K562 (cell line): ENCODE data around the gene CHAC1. TPM values are rescaled to one million over a fixed set of nuclear protein-coding genes. Genes with fewer than 3 reads are reported as not detected.

ENCODE experiments used
- CBX2 ChIP-seq: fragments of 200-600 bp; sonication (generic); IDR thresholded peaks from one replicate; pipeline ENCODE4 v1.6.1; 2012; ENCODE audit warnings: mild to moderate bottlenecking, low read length, inconsistent platforms; ENCODE audit not compliant: insufficient read depth, poor library complexity, severe bottlenecking
- DIDO1 ChIP-seq: fragments of 450-650 bp; IDR thresholded peaks from 2 replicates; pipeline ENCODE4 v1.6.1; 2016; ENCODE audit warnings: low read depth, missing biosample characterization, missing genetic modification characterization
- ELF1 ChIP-seq: fragments of 200-800 bp; sonication (Bioruptor generic); IDR thresholded peaks from 2 replicates; pipeline ENCODE4 v1.6.1; 2016; ENCODE audit warnings: missing genetic modification characterization, missing compliant biosample characterization
- EWSR1 ChIP-seq: fragments of 450-650 bp; IDR thresholded peaks from 2 replicates; pipeline ENCODE4 v1.6.1; 2018; ENCODE audit warnings: borderline replicate concordance, mild to moderate bottlenecking, low read depth, moderate library complexity; ENCODE audit not compliant: partially characterized antibody
- FOXA1 ChIP-seq: fragments of 450-650 bp; IDR thresholded peaks from 2 replicates; pipeline ENCODE4 v1.6.1; 2016; ENCODE audit warnings: mild to moderate bottlenecking, borderline replicate concordance
- HOXB6 ChIP-seq: fragments of 250-450 bp; sonication (Bioruptor Pico); IDR thresholded peaks from 2 replicates; pipeline ENCODE4 v1.5.1; 2022; ENCODE audit warnings: mild to moderate bottlenecking, borderline replicate concordance
- NCOA1 ChIP-seq: fragments of 450-650 bp; IDR thresholded peaks from 2 replicates; pipeline ENCODE4 v1.6.1; 2016; ENCODE audit warnings: low read depth
- RBFOX2 ChIP-seq: fragments of 200-400 bp; formaldehyde crosslinking; IDR thresholded peaks from 2 replicates; pipeline ENCODE4 v1.6.1; 2017; ENCODE audit warnings: low read depth, mild to moderate bottlenecking, low read length, moderate library complexity
- TBL1XR1 ChIP-seq, 2 experiments: IDR thresholded peaks; 2 replicates each; pipeline ENCODE4 v1.6.1; 2012; ENCODE audit warnings: improper control_type of control experiment in 2 of 2, low read length in 2 of 2, mild to moderate bottlenecking in 1 of 2
- THRB ChIP-seq: fragments of 450-650 bp; formaldehyde crosslinking; conservative IDR thresholded peaks from 2 replicates; pipeline ENCODE4 v1.4.0; 2022; ENCODE audit warnings: mild to moderate bottlenecking, missing genetic modification characterization
- XRCC5 ChIP-seq: fragments of 200-400 bp; formaldehyde crosslinking; IDR thresholded peaks from 2 replicates; pipeline ENCODE4 v1.6.1; 2017; ENCODE audit warnings: low read depth, mild to moderate bottlenecking, low read length
- ZNF184 ChIP-seq: sonication (generic); formaldehyde crosslinking; IDR thresholded peaks from 2 replicates; pipeline ENCODE4 v1.5.0; 2020; ENCODE audit warnings: missing genetic modification reagents
- ZNF592 ChIP-seq: fragments of 450-650 bp; IDR thresholded peaks from 2 replicates; pipeline ENCODE4 v1.6.1; 2017; ENCODE audit warnings: antibody characterized with exemption, mild to moderate bottlenecking
- ZNF76 ChIP-seq: fragments of 250-450 bp; sonication (Bioruptor Pico); IDR thresholded peaks from 2 replicates; pipeline ENCODE4 v1.4.0; 2020; ENCODE audit warnings: mild to moderate bottlenecking, moderate library complexity, borderline replicate concordance
- ZNF780A ChIP-seq: fragments of 250-450 bp; sonication (Bioruptor Pico); IDR thresholded peaks from 2 replicates; pipeline ENCODE4 v1.5.0; 2021; ENCODE audit warnings: mild to moderate bottlenecking
- polyA plus RNA-seq, 8 experiments: library from polyadenylated mRNA; depleted of rRNA in 4 of 8; stranded (reverse) in 5 of 8; unstranded in 3 of 8; fragments of >200 nt; fragmentation: Nextera tagmentation in 2 of 8; fragmentation: Illumina TruSeq in 1 of 8; extraction: Ambion mirVana in 2 of 8; extraction: Trizol in 1 of 8; gene quantifications; 2 replicates each; pipeline versions ENCODE4 v1.2.1 to v1.2.3, GENCODE V29; 2011 to 2014; ENCODE audit warnings: inconsistent platforms in 1 of 8, missing spikeins in 1 of 8
- total RNA-seq, 7 experiments: library from RNA; depleted of rRNA in 6 of 7; stranded (reverse); fragments of >200 nt in 6 of 7; fragmentation: Illumina TruSeq in 2 of 7; extraction: Trizol in 2 of 7; gene quantifications; 2 replicates each; pipeline versions ENCODE4 v1.2.1 to v1.2.3, GENCODE V29; 2011 to 2021; ENCODE audit warnings: low replicate concordance in 1 of 7
- TF ChIP-seq, protein P1 (sequence below), 2 experiments: fragments of 450-650 bp; conservative IDR thresholded peaks; 2 replicates each; pipeline ENCODE4 v1.6.1; 2017; ENCODE audit warnings: mild to moderate bottlenecking in 2 of 2, moderate library complexity in 2 of 2
- TF ChIP-seq, protein P2 (sequence below): sonication (generic); formaldehyde crosslinking; IDR thresholded peaks from 2 replicates; pipeline ENCODE4 v1.9.0; 2022; ENCODE audit warnings: mild to moderate bottlenecking, missing genetic modification reagents
- TF ChIP-seq, protein P3 (sequence below), 2 experiments: IDR thresholded peaks; 2 replicates each; pipeline ENCODE4 v1.6.1; 2011; ENCODE audit warnings: borderline replicate concordance in 1 of 2, control low read depth in 1 of 2, low read depth in 1 of 2, low read length in 1 of 2, mild to moderate bottlenecking in 1 of 2, mixed read lengths in 1 of 2, moderate library complexity in 1 of 2; ENCODE audit not compliant: insufficient read depth in 1 of 2, insufficient read length in 1 of 2, poor library complexity in 1 of 2, severe bottlenecking in 1 of 2; ENCODE audit errors: extremely low read depth in 1 of 2

The CHAC1 gene
- total and polyA plus RNA-seq, 9 of the 15 experiments (the other 6 are each of a cell fraction or from before 2014, with no cell fraction given): 0.47 to 39.0 (median 7.5) TPM

DNA sequence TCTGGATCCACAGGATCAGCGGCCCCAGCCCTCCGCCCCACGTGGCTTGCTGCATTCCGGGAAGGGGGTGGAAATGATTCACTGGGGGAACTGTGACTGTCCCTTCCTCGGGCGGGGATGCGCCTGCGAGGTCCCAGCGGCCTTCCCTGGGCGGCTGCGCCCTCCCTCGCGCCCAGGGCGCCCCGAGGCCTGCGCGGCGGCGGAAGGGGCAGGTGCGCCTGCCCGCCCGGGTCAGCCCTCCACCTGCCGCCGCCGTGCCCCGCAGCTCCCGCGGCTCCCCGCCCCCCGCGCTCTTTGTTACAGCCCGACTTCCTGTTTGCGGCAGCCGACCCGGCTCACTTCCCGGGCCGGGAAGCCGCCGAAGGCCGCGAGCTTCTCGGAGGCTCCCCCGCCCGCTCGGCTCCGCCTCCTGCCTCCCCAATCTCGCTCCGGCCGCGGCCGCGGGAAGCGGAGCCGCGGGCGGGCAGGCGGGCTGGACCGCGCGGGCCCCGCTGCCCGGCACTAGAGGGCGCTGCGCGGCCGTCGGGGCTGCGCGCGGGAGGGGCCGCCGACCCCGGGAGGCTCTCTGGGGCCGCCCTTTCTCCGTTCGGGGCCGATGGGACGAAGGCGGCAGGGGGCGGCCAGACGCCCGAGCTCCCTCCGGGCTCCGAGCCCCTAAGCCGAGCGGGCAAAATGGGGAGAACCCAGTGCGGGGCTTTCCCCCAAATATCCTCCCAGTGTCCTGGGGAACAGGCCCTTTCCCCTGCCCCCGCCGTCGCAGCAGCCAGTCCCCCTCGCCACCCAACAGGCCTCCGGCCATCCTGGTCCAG lies 11.5 kb upstream of the CHAC1 start (continued):
- TF ChIP-seq THRB (no peak), ZNF184 (CRISPR knock-in tag) (no peak), RBFOX2 (peak; percentile 84), XRCC5 (0 out of 2 replicates have a peak, but pooled peaks have one; percentile 20), DIDO1 (tag) (no peak), CBX2 (no peak), ZNF780A (CRISPR knock-in tag) (no peak), TBL1XR1 (IDR thresholded peaks at IDR 0.05; ENCODE audit: low read length in 2 of 2) (peak in 1 of 2 experiments; percentile 26; a peak in 1 of 4 replicates), EWSR1 (no peak), ZNF76 (no peak), ELF1 (tag) (peak; percentile 89), FOXA1 (no peak), NCOA1 (no peak), ZNF592 (peak; percentile 48; the same call in 1 of the 2 replicates), HOXB6 (CRISPR knock-in tag) (no peak)
- TF ChIP-seq, protein P1, sequence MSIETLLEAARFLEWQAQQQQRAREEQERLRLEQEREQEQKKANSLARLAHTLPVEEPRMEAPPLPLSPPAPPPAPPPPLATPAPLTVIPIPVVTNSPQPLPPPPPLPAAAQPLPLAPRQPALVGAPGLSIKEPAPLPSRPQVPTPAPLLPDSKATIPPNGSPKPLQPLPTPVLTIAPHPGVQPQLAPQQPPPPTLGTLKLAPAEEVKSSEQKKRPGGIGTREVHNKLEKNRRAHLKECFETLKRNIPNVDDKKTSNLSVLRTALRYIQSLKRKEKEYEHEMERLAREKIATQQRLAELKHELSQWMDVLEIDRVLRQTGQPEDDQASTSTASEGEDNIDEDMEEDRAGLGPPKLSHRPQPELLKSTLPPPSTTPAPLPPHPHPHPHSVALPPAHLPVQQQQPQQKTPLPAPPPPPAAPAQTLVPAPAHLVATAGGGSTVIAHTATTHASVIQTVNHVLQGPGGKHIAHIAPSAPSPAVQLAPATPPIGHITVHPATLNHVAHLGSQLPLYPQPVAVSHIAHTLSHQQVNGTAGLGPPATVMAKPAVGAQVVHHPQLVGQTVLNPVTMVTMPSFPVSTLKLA (conservative IDR thresholded peaks at IDR 0.05): peak in 1 of 2 experiments; percentile 62; a peak in 1 of 4 replicates
- TF ChIP-seq, protein P2, sequence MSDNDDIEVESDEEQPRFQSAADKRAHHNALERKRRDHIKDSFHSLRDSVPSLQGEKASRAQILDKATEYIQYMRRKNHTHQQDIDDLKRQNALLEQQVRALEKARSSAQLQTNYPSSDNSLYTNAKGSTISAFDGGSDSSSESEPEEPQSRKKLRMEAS (CRISPR knock-in tag): peak; percentile 70
- TF ChIP-seq, protein P3, sequence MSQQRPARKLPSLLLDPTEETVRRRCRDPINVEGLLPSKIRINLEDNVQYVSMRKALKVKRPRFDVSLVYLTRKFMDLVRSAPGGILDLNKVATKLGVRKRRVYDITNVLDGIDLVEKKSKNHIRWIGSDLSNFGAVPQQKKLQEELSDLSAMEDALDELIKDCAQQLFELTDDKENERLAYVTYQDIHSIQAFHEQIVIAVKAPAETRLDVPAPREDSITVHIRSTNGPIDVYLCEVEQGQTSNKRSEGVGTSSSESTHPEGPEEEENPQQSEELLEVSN (IDR thresholded peaks at IDR 0.05; ENCODE audit: borderline replicate concordance in 1 of 2, extremely low read depth in 1 of 2, insufficient read depth in 1 of 2, insufficient read length in 1 of 2, low read depth in 1 of 2, low read length in 1 of 2, poor library complexity in 1 of 2, severe bottlenecking in 1 of 2): peak in 1 of 2 experiments; percentile 82
